Tibial artery (tissue), 4 donors: ENCODE measurements around the gene SORCS2.

ENCODE experiments used
- DNase-seq, 2 donors: peaks; one replicate each; pipeline ENCODE4 v3.0.0-alpha.2; 2019
- H3K27ac ChIP-seq, 2 donors: fragments of 200-600 bp; sonication (generic) in 1 of 2; 1 replicate in 1 of 2; 2 replicates in 1 of 2; pipeline ENCODE4 v1.5.1; 2018 to 2019; ENCODE audit warnings: mild to moderate bottlenecking in 1 of 2
- H3K27me3 ChIP-seq, 2 donors: fragments of 200-600 bp; sonication (generic) in 1 of 2; one replicate each; pipeline versions ENCODE4 v1.5.1 to v1.6.0; 2016 to 2019
- H3K36me3 ChIP-seq, 3 donors: fragments of 200-600 bp; sonication (generic) in 2 of 3; one replicate each; pipeline ENCODE4 v1.5.1; 2016 to 2019; ENCODE audit warnings: mild to moderate bottlenecking in 2 of 3
- H3K4me1 ChIP-seq, 4 donors: fragments of 200-600 bp; sonication (generic) in 2 of 4; 1 replicate in 3 of 4; 2 replicates in 1 of 4; pipeline ENCODE4 v1.5.1; 2016 to 2019
- H3K4me3 ChIP-seq, 2 donors: fragments of 200-600 bp; sonication (generic) in 1 of 2; 1 replicate in 1 of 2; 2 replicates in 1 of 2; pipeline ENCODE4 v1.5.1; 2018 to 2019; ENCODE audit warnings: mild to moderate bottlenecking in 2 of 2
- H3K9me3 ChIP-seq, 3 donors: fragments of 200-600 bp; sonication (generic) in 1 of 3; one replicate each; pipeline ENCODE4 v1.5.1; 2016 to 2019
- CTCF ChIP-seq, 2 experiments: fragments of 200-600 bp in 1 of 2; fragments of 450-650 bp in 1 of 2; IDR thresholded peaks; one replicate each; pipeline ENCODE4 v1.5.1; 2017 to 2019; ENCODE audit warnings: antibody characterized with exemption in 2 of 2, mild to moderate bottlenecking in 1 of 2, moderate library complexity in 1 of 2
- intact Hi-C: fragments of 100-400 bp; cut with DNase I; formaldehyde crosslinking; loops from one replicate; pipeline ENCODE4 v1.15.0; 2023; ENCODE audit warnings: low total_unique reads

SORCS2 gene

GRCh38 chr4:7735961-7736360, 543.6 kb downstream of the SORCS2 start:
- intact Hi-C loops = no loop called here
- H3K36me3 ChIP-seq = peaks cover 0 to 8% (median 7%) of the 10 kb centered on the region in 3 donors
- no peak for TF ChIP-seq CTCF (IDR thresholded peaks at IDR 0.05)
- H3K4me1 ChIP-seq = no peaks in the 10 kb centered on the region
- no peak overlapping the region for H3K27ac ChIP-seq
- H3K9me3 ChIP-seq = no peaks in the 10 kb centered on the region
- H3K27me3 ChIP-seq = no peaks in the 10 kb centered on the region
- H3K4me3 ChIP-seq = no peak overlapping the region
- DNase-seq = no peak

GRCh38 chr4:7736436-7737267, 544.3 kb downstream of the SORCS2 start:
- Histone ChIP-seq H3K36me3 (peaks cover 0 to 8% (median 7%) of the 10 kb centered on the region in 3 donors), H3K27me3 (no peaks in the 10 kb centered on the region), H3K4me3 (no peak overlapping the region), H3K4me1 (no peaks in the 10 kb centered on the region), H3K27ac (no peak overlapping the region), H3K9me3 (no peaks in the 10 kb centered on the region)
- intact Hi-C loops = no loop called here
- TF ChIP-seq CTCF (IDR thresholded peaks at IDR 0.05) = no peak
- DNase-seq = no peak

- intact Hi-C loops = no loop called here
Observed at GRCh38 chr4:7737268-7737645, 544.9 kb downstream of the SORCS2 start.

GRCh38 chr4:7737752-7738457, 545.6 kb downstream of the SORCS2 start:
- no peak for DNase-seq
- Histone ChIP-seq H3K27me3 (no peaks in the 10 kb centered on the region), H3K4me3 (no peak overlapping the region), H3K4me1 (no peaks in the 10 kb centered on the region), H3K36me3 (peaks cover 0 to 8% (median 7%) of the 10 kb centered on the region in 3 donors), H3K27ac (no peak overlapping the region), H3K9me3 (no peaks in the 10 kb centered on the region)
- no peak for TF ChIP-seq CTCF (IDR thresholded peaks at IDR 0.05)
- intact Hi-C loops = no loop called here

More at GRCh38 chr4:7737268-7737645, 544.9 kb downstream of the SORCS2 start:
- no peak overlapping the region for H3K4me3 ChIP-seq
- no peak overlapping the region for H3K27ac ChIP-seq
- peaks cover 0 to 8% (median 7%) of the 10 kb centered on the region in 3 donors for H3K36me3 ChIP-seq
- no peak for DNase-seq
- no peaks in the 10 kb centered on the region for H3K9me3 ChIP-seq
- no peak for TF ChIP-seq CTCF (IDR thresholded peaks at IDR 0.05)
- H3K4me1 ChIP-seq = no peaks in the 10 kb centered on the region
- H3K27me3 ChIP-seq = no peaks in the 10 kb centered on the region

- TF ChIP-seq CTCF (IDR thresholded peaks at IDR 0.05) = no peak
- no peak for DNase-seq
- Histone ChIP-seq H3K4me3 (no peak overlapping the region), H3K4me1 (peaks cover 0 to 5% (median 0%) of the 10 kb centered on the region in 4 donors), H3K27ac (no peak overlapping the region), H3K36me3 (peaks cover 0 to 8% (median 7%) of the 10 kb centered on the region in 3 donors), H3K27me3 (no peaks in the 10 kb centered on the region), H3K9me3 (no peaks in the 10 kb centered on the region)
- intact Hi-C loops = no loop called here
Observed at GRCh38 chr4:7738458-7739076, 546.2 kb downstream of the SORCS2 start.
